ENCODE results near the gene HSPB9.

Gene HSPB9

DNA sequence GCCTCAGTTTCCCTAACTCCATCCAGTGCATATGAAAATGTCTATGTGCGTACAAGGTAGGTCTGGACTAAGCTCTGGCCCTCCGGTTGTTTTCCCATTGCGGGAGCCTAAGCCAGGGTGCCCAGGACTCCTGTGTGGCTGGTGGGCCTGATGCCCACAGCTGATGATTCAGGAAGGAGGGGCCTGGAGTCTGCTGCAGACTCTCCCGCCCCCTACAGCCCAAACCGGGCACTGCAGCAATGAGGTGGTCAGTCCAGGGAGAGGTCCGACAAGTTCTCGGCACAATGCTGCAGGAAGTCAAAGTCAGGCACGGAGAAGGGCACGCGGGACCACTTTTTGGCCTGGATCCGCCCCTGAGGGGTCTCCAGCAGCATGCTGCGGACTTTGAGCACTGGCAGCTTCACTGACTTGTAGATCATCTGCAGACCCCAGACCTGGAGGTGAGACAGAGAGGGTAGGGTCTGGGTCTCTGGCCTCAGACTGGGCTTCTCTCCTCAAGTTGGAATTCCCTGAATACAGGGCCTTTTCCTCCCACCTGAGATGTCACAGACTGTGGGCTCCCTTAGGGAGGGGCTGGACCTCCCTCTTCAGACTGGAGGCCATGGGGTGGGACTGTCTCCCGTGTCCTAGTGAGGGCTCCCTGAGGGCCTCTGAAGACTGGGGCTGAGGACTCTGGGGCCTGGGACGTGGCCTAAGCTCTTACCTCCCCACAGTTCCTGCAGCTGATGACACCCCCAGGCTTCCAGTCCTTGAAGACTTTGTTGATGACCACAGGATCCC is 20.9 kb upstream of the HSPB9 start:
- peak; percentile 81 for DNase-seq (ENCODE audit: low spot score)

DNA sequence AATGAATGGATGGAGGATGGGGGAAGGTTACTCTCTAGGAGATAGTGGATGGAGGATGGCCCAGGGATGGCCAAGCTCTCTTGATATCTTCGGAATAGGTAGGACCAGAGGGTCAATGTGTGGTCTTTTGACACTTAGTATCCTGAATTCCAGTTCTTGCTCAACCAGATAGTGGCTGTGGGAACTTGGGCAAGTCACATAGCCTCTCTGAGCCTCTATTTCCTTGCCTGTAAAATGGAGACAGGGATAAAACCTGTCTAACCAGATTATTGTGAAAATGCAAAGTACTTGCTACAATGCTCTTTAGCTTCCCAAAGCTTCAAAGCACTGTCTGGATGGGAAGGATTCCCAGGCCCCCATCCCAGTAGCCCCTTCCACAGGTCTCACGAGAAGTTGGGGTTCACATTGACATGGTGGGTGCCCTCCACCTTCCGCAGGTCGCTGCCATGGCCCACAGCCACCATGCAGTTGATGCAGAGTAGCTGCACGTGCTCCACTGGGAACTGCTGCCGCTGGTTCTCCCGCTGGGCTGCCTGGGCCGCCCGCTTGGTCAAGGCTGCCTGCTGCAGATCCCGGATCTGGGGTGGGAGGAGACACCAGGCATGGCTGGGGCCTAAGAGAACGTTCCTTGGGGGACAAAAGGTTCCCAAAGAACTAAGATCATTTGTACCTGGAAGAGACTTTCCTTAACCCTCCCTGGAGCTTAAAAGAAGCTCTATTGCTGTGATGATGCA is 19.2 kb upstream of the HSPB9 start:
- DNase-seq (ENCODE audit: low spot score): no peak

DNA sequence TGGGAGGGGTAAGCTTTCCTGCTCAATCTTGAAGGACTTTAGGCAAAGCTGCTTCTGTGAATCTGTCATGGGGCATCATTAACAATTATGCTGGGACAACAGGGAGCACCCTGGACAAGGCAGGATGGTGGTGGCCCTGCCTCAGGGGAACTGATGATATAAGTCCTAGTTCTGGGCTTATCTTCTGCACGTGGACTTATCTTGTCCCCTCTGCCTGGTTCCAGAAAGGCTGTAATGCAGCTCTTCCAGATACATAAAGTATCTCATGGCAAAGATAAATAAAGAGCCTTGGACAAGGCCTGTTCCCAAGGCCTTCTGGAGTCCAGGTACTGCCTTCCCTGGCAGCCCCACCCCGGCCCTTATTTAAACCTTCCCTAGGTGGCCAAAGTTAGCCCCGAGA is 18.3 kb upstream of the HSPB9 start:
- no peak for DNase-seq (ENCODE audit: low spot score)

DNA sequence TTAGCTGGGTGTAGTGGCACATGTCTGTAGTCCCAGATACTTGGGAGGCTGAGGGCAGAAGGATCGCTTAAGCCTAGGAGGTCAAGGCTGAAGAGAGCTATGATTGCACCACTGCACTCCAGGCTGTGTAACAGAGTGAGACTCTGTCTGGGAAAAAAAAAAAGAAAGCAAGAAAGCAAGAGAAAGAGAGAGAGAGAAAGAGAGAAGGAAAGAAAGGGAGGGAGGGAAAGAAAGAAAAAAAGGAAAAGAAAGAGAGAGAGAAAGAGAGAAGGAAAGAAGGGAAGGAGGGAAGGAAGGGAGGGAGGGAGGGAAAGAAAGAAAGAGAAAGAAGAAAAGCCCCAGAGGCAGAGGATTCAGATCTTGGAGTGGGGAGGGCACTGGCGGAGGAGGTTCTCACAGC is 16.6 kb upstream of the HSPB9 start:
- DNase-seq (ENCODE audit: low spot score): no peak

DNA sequence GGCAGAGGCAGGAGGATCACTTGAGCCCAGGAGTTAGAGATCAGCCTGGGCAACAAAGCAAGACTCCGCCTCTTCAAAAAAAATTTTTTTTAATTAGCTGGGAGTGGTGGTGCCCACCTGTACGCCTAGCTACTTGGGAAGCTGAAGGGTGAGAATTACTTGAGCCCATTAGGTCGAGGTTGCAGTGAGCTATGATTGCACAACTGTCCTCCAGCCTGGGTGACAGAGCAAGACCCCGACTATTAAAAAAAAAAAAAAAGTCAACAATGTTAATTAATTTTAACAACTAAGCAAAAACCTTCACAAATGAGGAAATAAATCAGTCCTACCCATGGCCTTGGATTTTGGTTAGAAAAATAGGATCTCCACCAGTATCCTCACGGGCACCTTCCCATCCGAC is 15.5 kb upstream of the HSPB9 start:
- no peak for DNase-seq (ENCODE audit: low spot score)

DNA sequence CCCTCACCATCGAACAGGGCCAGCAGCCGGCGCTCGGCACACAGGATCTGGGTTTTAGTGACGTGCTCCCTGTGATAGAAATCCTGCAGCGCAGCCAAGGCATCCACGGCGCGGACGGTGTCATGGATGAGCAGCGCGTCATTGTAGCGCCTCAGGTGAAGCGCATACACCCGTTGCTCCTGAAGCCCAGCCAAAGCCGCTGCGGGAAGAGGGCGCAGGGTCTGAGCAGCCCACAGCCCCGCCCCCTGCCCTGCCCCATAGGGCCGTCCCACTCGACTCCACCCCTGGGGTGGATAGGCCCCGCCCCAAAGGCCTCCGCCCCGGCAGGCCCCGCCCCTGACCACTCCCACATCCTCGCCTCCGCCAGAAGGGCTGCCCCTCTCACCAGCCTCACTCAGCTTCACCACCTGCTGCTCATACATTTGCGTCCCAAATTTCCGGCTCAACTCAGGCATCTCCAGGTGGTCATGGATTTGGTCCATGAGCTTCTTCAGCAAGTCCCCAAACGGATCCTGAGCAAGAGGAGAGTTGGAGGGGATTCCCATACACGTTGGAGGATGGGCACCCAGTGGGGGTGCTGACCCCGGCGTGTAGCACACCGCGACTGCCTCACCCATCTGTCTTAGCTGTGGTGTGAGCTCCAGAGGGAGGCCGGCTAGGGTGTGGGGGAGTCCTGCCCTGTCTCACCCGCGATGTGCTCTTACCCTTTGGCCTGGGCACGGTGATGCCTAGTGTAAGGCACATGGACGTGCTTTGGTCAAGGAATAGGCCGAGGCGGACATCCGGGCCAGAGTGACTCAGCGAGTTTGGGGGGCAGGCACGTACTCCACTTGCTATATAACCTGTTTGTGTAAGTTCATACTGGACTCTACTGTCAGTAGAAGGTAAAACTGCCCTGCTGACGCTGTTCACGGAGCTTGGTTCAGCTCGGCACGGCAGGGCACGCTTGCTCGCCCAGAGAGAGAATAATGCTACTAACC is 14.7 kb upstream of the HSPB9 start:
- peak; percentile 60 for DNase-seq (ENCODE audit: low spot score)

DNA sequence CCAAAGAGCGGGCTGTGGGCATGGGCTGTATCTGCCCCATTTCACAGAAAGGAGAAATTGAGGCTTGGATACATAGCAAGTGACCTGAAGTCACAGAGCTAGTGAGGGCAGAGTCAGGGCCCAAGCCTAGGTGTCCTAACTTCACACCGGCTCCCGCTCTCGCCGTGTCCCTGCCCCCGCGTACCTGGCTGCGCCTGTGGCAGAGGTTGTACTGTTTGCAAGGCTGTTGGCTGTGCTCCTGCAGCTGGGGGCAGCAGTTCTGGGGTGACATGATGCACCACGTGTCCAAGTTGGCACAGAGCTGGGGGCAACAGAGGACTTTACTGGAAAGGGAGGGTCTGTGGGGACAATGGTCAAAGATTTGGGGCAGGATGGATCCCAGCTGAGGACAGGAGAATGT is 13.5 kb upstream of the HSPB9 start:
- DNase-seq (ENCODE audit: low spot score): no peak

DNA sequence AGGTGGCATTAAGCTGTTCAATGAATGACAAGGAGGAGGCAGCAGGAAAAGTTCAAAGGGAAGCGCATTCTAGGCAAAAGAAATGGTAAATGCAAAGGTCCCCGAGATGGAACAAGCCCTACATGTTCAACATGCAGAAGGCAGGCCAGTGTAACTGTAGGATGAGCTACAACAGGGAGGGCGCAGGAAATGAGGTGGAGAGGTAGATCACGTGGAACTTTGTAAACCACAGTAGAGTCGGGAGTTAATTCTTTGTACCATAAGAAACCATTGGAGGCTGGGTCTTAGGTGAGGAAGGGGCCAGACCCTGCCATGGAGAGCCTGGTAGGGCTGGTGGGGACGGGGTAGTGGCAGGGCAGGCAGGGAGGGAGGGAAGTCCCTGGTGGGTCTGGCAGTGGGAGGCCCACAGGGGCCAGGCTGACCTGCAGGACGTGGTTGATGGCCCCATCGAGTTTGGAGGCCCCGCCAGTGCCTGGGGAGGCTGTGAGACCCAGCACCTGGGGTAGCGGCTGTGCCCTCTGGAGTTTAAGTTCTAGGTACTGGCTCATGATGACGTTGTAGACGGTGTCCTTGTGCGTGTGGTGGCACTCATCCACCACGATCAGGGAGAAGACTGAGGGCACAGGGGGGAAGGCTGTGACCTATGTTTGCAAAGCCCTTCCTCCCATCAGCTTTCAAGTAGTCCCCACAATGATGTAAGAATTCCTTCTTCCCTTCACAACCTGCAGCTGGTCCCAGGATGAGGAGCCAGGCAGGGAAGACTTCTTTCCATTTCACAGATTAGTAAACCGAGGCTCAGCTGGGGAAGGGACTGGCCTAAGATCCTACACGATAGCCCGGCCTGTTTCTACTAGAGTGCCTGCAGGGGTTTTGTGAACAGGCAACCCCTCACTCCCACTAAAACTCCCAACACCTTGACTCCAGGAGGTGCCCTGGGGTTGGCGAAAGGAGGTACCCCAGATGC is 12.0 kb upstream of the HSPB9 start:
- DNase-seq (ENCODE audit: low spot score): no peak

DNA sequence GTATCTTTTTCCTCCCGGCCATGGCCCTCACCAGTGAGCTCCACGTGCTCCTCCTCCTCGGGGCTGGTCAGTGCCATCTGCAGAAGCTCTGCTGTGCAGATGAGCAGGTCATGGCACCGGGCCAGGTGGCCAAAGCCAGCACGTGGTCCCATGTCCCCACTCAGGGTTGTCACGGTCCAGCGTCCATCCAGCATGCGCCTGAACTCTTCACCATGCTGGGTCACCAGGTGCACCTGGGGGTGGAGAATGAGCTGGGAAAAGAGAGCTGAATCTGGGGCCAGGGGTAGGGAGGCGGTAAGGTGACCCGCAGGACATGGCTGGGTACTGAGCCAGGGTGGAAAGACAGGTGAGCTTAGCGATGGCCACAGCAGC is 11.4 kb upstream of the HSPB9 start:
- DNase-seq (ENCODE audit: low spot score): no peak

DNA sequence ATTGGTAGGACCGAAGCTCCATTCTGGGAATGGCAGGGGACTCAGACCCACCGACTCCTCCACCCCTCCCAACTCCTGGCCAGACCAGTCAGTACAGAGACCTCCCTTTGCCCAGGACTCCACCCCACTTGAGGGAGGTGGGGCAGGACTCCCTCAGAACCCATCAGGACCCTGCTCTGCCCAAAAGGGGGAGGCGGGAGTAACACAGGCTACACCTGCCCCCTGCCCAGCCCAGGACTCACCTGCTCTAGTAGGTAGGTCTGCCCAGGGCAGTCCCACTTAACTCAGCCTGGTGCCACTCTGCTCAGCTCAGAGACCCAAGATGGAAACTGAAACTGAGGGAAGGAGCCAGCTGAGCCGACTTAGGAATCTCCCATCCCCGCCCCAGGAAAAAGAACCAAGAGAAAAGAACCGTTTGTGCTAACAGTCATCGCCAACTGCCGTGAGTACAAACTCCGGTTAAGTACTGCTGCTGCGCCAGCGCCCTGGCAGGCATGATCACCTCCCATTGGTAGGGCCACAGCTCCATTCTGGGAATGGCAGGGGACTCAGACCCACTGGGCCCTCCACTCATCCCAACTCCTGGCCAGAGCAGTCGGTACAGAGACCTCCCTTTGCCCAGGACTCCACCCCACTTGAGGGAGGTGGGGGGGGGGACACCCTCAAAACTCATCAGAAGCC is 10.6 kb upstream of the HSPB9 start:
- DNase-seq (ENCODE audit: low spot score): peak; percentile 82

DNA sequence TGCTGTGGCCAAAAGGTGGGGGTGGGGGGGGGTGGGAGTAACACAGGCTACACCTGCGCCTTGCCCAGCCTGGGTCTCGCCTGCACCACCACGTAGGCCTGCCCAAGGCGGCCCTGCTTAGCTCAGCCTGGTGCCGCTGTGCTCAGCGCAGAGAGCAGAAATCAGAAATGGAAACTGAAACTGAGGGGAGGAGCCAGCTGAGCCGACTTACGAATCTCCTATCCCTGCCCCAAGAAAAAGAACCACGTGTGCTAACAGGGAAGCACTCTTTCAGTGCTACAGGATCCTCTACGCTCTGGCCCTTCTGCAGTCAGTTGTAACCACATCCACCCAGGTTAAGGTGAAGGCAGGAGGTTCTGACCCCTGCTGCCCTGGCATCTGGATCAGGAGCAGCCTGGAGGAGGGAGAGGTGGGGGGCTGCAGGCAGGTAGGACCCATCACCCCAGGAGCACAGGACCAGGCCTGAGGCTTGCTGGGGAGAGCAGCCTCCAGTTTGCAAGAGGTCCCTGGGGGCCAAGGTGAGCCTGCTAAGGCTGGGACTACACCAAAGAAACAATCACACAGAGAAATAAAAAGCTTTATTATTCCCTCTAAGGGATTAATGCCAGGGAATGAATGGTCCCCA is 9.9 kb upstream of the HSPB9 start, which contains the start of gene DHX58:
DHX58 (minus strand) TSS at position 163 of the 625 bp plus-strand sequence. CDS start 822 bp downstream, outside the sequence.
- DNase-seq (ENCODE audit: low spot score): peak; percentile 98

DNA sequence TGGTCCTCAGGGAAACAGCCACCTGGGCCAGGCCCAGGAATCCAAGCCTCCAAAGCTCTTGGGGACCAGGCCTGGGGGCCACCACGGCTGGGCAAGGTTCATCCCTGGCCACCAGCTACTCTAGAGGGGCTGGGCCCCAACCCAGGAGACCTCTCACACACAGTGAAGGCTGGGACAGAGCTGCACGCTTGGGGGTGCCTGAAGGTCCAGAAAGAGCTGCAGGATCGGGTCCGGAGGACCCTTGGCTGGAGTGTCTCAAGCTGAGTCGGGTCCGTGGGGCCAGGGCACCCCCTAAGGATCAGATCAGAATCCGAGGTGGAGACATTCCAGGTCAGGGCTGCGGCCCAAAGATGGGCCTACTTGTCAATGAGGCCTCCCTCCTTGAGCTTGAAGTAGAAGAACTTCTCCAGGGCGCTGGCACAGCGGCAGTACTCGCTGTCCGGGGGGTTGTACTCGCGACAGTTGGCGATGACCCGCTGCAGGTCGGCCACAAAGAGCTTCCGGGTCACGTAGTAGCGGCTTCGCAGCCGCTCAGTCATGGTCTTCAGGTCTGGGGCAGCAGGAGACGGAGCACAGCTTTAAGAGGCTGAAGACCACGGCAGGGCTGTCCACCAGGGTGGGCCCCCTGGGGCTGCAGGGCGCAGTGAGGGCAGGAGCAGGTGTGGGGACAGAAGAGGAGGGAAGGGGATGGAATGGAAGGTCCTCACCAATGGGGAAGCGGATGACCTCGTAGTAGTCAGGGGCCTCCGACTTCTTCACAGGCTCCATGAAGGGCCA is 9.1 kb upstream of the HSPB9 start:
- no peak for DNase-seq (ENCODE audit: low spot score)

DNA sequence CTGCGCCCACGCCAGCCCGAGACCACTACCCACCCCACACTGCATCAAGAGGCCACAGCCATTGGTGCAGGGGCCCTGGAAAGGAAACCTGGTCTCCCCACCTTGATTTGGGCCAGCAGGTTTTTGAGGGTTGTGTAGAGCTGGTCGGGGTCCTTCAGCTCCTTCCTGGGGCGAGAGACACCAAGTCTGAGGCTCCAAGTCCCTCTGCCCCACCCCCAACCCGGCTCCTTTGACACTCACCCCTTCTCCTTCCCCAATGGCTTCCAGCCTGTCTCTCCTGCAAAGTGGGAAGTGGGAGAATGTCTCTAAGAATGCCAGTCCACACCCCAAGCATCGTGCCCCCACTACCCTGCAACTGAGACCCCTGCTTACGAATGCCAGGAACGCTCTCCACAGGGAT is 8.5 kb upstream of the HSPB9 start:
- DNase-seq (ENCODE audit: low spot score): no peak

DNA sequence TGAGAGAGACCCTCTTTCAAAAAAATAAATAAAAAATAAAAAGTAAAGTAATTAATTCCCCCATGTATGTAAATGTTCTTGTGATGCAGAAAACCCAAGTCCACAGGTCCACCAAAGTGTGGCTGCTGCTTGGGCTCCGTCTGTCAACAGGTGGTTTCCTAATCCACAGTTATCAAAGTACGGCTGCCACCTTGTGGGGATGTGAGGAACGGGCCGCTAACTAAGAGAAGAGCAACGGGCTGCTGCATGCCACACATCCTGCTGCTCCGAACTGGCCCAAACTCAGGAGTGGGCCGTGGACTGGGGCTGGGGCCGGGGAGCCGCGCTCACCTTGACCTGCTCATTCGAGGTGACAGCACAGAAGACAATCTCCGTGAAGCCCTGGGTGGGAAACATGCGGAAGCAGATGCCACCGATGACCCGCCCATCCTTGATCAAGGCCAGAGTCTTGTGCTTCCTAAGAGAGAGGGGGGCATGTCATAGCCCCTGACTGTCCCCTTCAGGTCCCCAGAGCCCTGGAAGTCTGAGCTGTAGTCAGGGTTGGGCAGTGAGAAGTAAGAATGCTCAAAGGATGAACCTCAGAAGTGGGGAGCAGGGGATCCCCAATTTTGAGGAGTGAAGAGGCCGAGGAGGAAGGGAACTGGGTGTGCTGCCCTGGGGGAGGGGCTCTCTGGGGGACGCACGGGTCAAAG is 5.8 kb upstream of the HSPB9 start:
- peak; percentile 83 for DNase-seq (ENCODE audit: low spot score)

DNA sequence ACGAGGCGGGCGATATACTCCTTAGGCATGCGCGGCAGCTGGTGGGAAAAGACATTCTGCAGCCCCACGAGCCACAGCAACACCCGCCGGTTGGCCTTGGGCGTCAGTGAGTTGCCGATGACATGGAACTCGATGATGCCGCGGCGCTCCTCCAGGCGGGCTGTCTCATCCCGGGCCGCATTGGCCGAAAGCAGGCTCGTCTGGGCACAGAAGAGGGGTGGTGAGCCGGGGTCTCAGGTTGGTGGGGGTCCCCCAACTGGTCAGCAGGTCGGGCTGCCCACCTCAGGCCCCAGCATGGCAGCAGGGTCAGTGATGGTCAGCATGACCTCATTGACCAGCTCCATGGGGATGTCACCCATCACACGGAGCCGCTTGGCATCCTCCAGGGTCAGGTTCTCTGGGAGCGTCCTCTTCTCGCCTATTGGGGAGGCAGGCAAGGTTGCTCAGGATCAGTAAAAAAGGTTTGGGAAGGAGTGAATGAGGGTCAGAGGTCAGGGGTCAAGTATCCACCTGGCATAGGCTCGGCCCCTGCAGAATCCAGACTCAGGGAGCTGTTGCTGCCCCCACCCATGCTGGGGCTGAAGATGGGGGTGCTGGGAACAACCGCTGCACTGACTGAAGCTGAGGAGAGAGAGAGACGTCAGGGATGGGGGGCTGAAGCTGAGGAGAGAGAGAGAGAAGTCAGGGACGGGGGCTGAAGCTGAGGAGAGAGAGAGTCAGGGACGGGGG is 5.0 kb upstream of the HSPB9 start:
- no peak for DNase-seq (ENCODE audit: low spot score)

DNA sequence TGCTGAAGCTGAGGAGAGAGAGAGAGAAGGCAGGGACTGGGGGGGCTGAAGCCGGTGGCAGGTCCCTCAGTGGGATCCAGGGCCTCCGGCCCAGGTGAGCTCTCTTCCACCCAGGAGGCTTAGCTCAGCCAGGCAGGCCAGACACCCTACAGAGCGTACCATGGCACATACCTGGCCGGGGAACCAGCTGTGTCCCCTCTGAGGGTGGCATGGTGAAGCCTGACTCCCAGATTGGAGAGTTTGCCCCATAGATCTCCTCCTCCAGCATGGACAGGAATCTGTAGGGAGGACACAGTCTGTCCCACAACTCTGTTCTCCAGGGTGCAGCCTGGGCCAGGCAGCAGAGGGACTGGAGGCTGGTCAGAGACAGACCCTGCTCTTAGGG is 4.5 kb upstream of the HSPB9 start:
- DNase-seq (ENCODE audit: low spot score): no peak

DNA sequence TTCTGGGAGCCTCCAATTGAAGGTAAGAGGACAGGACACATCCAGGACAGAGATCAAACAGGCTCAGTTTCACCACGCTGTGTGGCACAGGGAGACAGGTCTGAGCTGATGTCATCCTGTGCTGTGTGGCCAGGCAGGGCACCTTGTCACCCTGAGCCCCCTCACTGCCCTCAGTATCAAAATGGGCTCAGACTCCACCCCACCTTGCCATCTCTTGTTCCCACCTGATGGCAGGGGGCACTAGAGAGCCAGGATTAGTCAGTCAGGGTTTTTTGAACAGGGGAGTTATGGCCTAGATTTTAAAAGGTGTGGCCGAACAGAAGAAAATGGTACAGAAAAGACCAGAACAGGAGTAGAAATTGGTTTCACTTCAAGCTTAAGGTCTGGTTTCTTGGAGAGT is 4.1 kb upstream of the HSPB9 start:
- DNase-seq (ENCODE audit: low spot score): no peak

DNA sequence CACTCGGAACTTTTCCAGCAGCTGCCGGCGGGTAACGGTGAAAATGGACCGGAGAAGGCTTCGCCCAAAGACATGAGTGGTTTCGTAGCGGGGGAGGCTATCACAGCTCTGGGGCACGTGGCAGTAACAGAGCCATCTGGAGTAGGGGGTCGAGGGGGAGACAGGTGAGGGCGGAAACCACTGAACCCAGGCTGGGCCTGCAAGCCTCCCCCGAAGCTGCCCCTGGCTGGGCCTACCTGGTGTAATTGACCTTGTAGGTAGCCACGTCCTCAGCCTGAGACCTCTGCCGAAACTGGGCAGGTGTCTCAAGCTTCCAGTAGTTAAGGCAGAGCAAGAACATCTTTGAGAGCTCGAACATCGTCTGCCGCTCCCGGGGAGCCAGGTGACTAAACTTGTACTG is 3.3 kb upstream of the HSPB9 start:
- DNase-seq (ENCODE audit: low spot score): no peak
